ENCODE data around the gene MADCAM1.

Gene MADCAM1

DNA sequence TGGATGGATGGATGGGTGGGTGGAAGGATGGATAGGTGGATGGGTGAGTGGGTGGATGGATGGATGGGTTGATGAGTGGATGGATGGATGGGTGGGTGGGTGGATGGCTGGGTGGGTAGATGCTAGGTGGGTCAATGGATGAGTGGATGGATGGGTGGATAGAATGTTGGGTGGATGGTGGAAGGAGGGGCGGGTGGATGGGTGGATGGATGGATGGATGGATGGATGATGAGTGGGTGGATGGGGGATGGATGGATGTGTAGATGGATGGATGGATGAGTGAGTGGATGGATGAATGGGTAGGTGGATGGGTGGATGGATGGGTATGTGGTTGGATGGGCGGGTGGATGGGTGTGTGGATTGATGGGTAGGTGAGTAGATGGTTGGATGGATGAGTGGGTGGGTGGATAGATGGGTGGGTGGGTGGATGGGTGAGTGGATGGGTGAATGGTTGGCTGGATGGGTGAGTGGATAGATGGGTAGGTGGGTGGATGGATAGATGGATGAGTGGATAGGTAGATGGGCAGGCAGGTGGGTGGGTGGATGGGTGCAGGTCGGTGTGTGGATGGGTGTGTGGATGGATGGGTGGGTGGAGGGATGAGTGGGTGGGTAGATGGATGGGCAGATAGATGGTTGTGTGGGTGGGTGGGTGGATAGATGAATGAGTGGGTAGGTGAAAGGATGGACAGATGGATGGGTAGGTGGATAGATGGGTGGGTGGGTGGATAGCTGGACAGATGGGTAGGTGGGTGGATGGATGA lies 31.1 kb upstream of the MADCAM1 start:
- Histone ChIP-seq H3K27ac (ENCODE audit: low read depth in 2 of 2, low read length in 2 of 2) (no peak overlapping the region), H3K9me3 (ENCODE audit: control insufficient read depth in 2 of 2, low read length in 2 of 2) (no peaks in the 10 kb centered on the region), H3K4me3 (ENCODE audit: low read length in 2 of 2) (no peak overlapping the region), H3K27me3 (ENCODE audit: control insufficient read depth in 2 of 2, insufficient read depth in 2 of 2, low read length in 2 of 2) (peaks cover 0 to 5% of the 10 kb centered on the region in 2 donors), H3K36me3 (ENCODE audit: control insufficient read depth in 2 of 2, insufficient read depth in 2 of 2, low read length in 2 of 2) (no peaks in the 10 kb centered on the region), H3K9ac (ENCODE audit: low read depth in 1 of 2, low read length in 2 of 2) (no peak overlapping the region), H3K4me1 (ENCODE audit: control insufficient read depth in 2 of 2, insufficient read depth in 2 of 2, low read length in 2 of 2) (no peaks in the 10 kb centered on the region)

DNA sequence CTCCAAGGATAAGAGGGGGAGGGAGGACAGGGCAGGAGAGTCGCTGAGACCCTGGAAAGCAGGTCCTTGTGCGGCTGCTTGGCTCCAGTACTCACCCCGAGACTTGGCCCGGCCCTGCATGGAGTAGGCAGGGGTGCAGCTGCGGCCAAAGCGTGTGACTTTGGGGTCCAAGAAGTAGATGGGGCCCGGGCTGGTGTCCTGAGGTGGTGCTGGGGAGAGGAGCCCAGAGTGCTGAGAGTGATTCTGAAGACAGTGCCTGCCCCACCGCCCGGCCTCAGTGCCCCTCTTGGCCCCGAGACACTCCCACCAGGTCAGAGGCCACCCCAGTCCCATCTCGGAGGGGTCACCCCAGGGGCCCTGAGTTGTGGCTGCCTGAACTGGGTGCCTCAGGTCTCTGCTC lies 28.7 kb upstream of the MADCAM1 start:
- peaks cover 0 to under 1% of the 10 kb centered on the region in 2 donors for H3K27me3 ChIP-seq (ENCODE audit: control insufficient read depth in 2 of 2, insufficient read depth in 2 of 2, low read length in 2 of 2)
- H3K9ac ChIP-seq (ENCODE audit: low read depth in 1 of 2, low read length in 2 of 2), result no peak overlapping the region
- no peaks in the 10 kb centered on the region for H3K4me1 ChIP-seq (ENCODE audit: control insufficient read depth in 2 of 2, insufficient read depth in 2 of 2, low read length in 2 of 2)
- H3K4me3 ChIP-seq (ENCODE audit: low read length in 2 of 2), result no peak overlapping the region
- no peak overlapping the region for H3K27ac ChIP-seq (ENCODE audit: low read depth in 2 of 2, low read length in 2 of 2)
- H3K36me3 ChIP-seq (ENCODE audit: control insufficient read depth in 2 of 2, insufficient read depth in 2 of 2, low read length in 2 of 2), result no peaks in the 10 kb centered on the region
- no peaks in the 10 kb centered on the region for H3K9me3 ChIP-seq (ENCODE audit: control insufficient read depth in 2 of 2, low read length in 2 of 2)

DNA sequence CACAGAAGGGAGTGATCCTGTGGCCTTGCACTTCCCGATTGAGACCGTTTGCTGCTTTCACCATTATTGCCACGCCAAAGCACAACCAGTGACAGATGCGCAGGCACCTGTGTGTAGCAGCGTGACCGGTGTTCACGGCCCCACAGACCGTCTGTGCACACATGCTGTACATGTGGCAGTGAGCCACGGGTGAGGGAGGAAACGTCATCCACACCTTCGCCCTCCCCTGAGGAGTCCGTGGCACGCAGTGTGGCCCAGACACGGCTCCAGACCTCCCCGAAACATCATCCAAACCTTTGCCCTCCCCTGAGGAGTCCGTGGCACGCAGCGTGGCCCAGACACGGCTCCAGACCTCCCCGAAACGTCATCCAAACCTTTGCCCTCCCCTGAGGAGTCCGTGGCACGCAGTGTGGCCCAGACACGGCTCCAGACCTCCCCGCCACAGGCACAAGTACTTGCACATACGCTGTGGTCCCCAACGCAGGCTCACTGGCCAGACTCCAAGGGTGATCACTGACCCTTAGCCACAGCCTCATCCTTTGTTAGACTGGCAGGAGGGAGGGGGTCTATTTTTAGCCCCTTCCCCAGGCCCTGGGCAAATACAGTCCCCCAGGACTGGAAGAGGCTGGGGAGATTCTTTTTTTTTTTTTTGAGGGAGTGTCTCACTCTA lies 27.6 kb upstream of the MADCAM1 start:
- no peak overlapping the region for H3K9ac ChIP-seq (ENCODE audit: low read depth in 1 of 2, low read length in 2 of 2)
- no peak overlapping the region for H3K27ac ChIP-seq (ENCODE audit: low read depth in 2 of 2, low read length in 2 of 2)
- H3K9me3 ChIP-seq (ENCODE audit: control insufficient read depth in 2 of 2, low read length in 2 of 2), result no peaks in the 10 kb centered on the region
- no peak overlapping the region for H3K4me3 ChIP-seq (ENCODE audit: low read length in 2 of 2)
- no peaks in the 10 kb centered on the region for H3K4me1 ChIP-seq (ENCODE audit: control insufficient read depth in 2 of 2, insufficient read depth in 2 of 2, low read length in 2 of 2)
- H3K27me3 ChIP-seq (ENCODE audit: control insufficient read depth in 2 of 2, insufficient read depth in 2 of 2, low read length in 2 of 2), result no peaks in the 10 kb centered on the region
- H3K36me3 ChIP-seq (ENCODE audit: control insufficient read depth in 2 of 2, insufficient read depth in 2 of 2, low read length in 2 of 2), result no peaks in the 10 kb centered on the region

DNA sequence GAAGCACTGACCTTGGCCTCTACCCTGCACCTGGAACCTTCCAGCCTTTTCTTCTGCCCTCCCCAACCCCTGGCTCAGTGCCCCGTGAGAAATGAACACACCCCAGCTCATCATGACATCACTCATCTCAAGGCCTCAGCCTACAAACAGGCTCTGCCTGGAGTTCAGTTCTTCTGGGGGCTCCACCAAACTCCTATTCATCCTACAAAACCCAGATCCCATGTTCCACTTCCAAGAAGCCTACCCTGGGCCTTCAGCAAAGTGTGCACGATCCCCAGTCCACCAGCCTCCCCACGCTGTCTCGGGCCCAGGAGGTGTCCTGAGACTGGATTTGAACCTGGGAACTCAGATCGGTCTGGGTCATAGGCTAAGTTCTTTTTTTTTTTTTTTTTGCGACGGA lies 26.5 kb upstream of the MADCAM1 start:
- Histone ChIP-seq H3K27ac (ENCODE audit: low read depth in 2 of 2, low read length in 2 of 2) (no peak overlapping the region), H3K9me3 (ENCODE audit: control insufficient read depth in 2 of 2, low read length in 2 of 2) (no peaks in the 10 kb centered on the region), H3K4me3 (ENCODE audit: low read length in 2 of 2) (no peak overlapping the region), H3K4me1 (ENCODE audit: control insufficient read depth in 2 of 2, insufficient read depth in 2 of 2, low read length in 2 of 2) (no peaks in the 10 kb centered on the region), H3K27me3 (ENCODE audit: control insufficient read depth in 2 of 2, insufficient read depth in 2 of 2, low read length in 2 of 2) (no peaks in the 10 kb centered on the region), H3K9ac (ENCODE audit: low read depth in 1 of 2, low read length in 2 of 2) (no peak overlapping the region), H3K36me3 (ENCODE audit: control insufficient read depth in 2 of 2, insufficient read depth in 2 of 2, low read length in 2 of 2) (no peaks in the 10 kb centered on the region)

DNA sequence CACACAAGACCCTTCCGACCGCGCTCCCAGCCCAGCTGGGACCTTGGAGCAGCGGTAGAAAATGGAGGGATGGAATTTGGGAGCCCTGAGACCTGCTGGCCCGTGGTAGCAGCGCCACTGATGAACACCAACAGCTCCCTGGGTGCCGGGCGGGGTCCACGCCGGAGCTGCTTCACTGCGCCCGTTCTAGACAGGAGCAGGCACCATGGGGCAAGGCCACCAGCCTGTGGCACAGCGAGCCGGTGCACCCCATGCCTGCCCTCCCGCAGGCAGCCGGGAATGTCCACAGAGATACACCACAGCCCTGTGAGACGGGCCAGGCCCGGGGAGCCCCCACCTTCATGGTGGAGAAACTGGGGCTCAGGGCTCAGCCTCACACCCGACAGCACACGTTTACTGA lies 25.6 kb upstream of the MADCAM1 start:
- Histone ChIP-seq H3K27me3 (ENCODE audit: control insufficient read depth in 2 of 2, insufficient read depth in 2 of 2, low read length in 2 of 2) (peaks cover 0 to 3% of the 10 kb centered on the region in 2 donors), H3K9ac (ENCODE audit: low read depth in 1 of 2, low read length in 2 of 2) (no peak overlapping the region), H3K36me3 (ENCODE audit: control insufficient read depth in 2 of 2, insufficient read depth in 2 of 2, low read length in 2 of 2) (no peaks in the 10 kb centered on the region), H3K4me1 (ENCODE audit: control insufficient read depth in 2 of 2, insufficient read depth in 2 of 2, low read length in 2 of 2) (no peaks in the 10 kb centered on the region), H3K27ac (ENCODE audit: low read depth in 2 of 2, low read length in 2 of 2) (no peak overlapping the region), H3K9me3 (ENCODE audit: control insufficient read depth in 2 of 2, low read length in 2 of 2) (no peaks in the 10 kb centered on the region), H3K4me3 (ENCODE audit: low read length in 2 of 2) (no peak overlapping the region)

DNA sequence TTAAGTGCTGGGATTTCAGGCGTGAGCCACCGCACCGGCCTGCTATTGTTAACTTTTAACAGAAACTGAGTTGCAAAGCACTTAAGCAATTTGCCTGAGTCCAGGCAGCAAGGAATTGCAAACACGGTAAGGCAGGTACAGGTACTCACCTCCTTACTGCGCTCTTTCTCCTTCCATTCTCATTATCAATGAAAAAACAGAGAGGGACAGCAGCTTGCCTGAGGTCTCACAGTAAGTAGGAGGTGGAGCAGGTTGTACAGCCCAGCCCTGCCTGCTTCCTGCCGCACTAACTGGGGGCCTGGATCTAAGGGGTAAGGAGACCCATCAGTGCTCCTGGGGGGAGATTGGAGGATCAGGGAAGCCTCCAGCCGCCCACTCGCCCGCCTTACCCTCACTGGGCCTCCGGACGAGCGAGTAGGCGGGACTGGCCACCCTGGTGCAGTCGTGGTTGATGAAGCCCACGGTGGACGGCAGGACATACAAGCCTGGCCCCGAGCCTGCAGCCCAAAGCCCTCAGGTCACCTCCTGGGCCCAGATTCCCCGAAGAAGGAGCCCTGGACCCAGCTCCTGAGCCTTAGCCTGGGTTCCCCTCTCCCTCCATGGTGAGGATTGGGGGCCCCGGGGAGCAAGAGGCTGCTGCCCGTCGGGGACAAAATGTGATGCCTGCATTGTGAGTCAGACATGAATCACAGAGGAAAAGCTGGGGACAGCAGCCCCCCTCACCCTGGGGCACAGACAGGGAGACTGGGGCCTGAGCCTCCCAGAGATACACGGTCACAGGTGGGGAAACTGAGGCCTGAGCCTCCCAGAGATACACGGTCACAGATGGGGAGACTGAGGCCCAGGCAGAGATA lies 24.1 kb upstream of the MADCAM1 start:
- H3K9me3 ChIP-seq (ENCODE audit: control insufficient read depth in 2 of 2, low read length in 2 of 2), result no peaks in the 10 kb centered on the region
- no peak overlapping the region for H3K4me3 ChIP-seq (ENCODE audit: low read length in 2 of 2)
- no peak overlapping the region for H3K9ac ChIP-seq (ENCODE audit: low read depth in 1 of 2, low read length in 2 of 2)
- H3K36me3 ChIP-seq (ENCODE audit: control insufficient read depth in 2 of 2, insufficient read depth in 2 of 2, low read length in 2 of 2), result no peaks in the 10 kb centered on the region
- H3K4me1 ChIP-seq (ENCODE audit: control insufficient read depth in 2 of 2, insufficient read depth in 2 of 2, low read length in 2 of 2), result no peaks in the 10 kb centered on the region
- H3K27me3 ChIP-seq (ENCODE audit: control insufficient read depth in 2 of 2, insufficient read depth in 2 of 2, low read length in 2 of 2), result peaks cover 0 to 3% of the 10 kb centered on the region in 2 donors
- H3K27ac ChIP-seq (ENCODE audit: low read depth in 2 of 2, low read length in 2 of 2), result no peak overlapping the region

DNA sequence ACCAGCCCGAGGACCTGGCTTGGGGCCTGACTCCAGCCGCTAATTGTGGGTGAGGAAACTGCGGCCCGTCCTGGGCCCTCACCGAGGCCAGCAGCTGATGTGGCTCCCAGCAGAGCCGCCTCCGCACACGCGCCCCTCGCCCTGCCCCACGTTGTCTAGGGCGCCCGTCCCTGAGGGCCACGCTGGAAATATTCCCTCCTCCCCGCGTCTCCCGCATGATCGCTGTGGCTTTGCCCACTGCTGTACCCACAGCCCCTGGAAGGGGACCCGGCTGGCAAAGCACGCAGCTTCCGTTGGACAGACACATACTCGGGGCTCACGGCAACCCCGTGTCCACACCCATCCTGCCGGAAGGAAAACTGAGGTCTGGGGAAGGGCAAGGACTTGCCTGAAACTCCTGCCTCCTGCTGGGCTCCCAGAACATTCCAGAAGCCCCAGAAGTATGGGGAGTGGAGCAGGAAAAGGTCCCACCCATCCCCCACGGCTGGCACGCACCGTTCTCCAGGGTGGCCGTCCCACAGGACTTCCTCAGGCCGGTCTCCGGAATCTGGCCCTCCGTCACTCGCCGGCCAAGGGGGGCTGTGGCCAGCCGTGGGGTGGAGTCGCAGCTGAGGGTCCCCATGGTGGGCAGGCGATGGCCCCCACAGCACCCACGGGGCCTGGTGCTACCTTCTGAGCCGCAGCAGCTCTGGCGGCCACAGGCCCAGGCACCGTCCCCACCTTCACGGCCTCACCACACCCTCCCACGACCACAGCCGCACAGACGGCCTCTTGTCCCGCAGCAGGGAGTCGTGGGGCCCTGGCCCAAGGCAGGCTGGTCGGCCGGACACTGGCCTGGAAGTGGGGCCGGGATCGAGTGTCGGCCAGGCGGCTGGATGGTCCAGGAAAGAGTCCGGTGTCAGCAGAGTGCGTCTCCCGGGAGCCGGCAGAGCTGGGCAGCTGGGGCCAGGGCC lies 21.9 kb upstream of the MADCAM1 start:
- no peak overlapping the region for H3K27ac ChIP-seq (ENCODE audit: low read depth in 2 of 2, low read length in 2 of 2)
- no peaks in the 10 kb centered on the region for H3K4me1 ChIP-seq (ENCODE audit: control insufficient read depth in 2 of 2, insufficient read depth in 2 of 2, low read length in 2 of 2)
- H3K27me3 ChIP-seq (ENCODE audit: control insufficient read depth in 2 of 2, insufficient read depth in 2 of 2, low read length in 2 of 2), result peaks cover 0 to 5% of the 10 kb centered on the region in 2 donors
- no peaks in the 10 kb centered on the region for H3K36me3 ChIP-seq (ENCODE audit: control insufficient read depth in 2 of 2, insufficient read depth in 2 of 2, low read length in 2 of 2)
- no peaks in the 10 kb centered on the region for H3K9me3 ChIP-seq (ENCODE audit: control insufficient read depth in 2 of 2, low read length in 2 of 2)
- H3K9ac ChIP-seq (ENCODE audit: low read depth in 1 of 2, low read length in 2 of 2), result no peak overlapping the region
- H3K4me3 ChIP-seq (ENCODE audit: low read length in 2 of 2), result no peak overlapping the region

DNA sequence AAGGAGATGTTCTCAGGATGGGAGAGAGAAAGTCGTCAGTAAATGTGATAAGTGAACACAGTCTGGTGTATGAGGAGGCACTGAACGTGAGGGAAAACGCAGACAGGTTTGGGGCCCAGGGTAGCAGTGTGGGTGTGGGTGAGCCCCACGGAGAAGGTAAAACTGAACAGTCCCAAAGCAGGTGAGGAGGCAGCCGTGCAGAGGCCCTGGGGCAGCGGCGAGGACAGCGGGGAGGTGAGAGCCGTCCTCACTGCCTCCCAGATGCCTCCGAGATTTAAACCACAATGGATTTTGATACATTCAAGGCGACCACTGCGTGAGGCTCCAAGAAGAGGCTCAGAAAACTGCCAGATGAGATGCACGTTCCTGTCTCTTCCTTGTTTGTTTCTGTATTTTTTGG lies 20.9 kb upstream of the MADCAM1 start:
- Histone ChIP-seq H3K9me3 (ENCODE audit: control insufficient read depth in 2 of 2, low read length in 2 of 2) (no peaks in the 10 kb centered on the region), H3K36me3 (ENCODE audit: control insufficient read depth in 2 of 2, insufficient read depth in 2 of 2, low read length in 2 of 2) (no peaks in the 10 kb centered on the region), H3K27me3 (ENCODE audit: control insufficient read depth in 2 of 2, insufficient read depth in 2 of 2, low read length in 2 of 2) (peaks cover 0 to 5% of the 10 kb centered on the region in 2 donors), H3K4me3 (ENCODE audit: low read length in 2 of 2) (no peak overlapping the region), H3K27ac (ENCODE audit: low read depth in 2 of 2, low read length in 2 of 2) (no peak overlapping the region), H3K9ac (ENCODE audit: low read depth in 1 of 2, low read length in 2 of 2) (no peak overlapping the region), H3K4me1 (ENCODE audit: control insufficient read depth in 2 of 2, insufficient read depth in 2 of 2, low read length in 2 of 2) (no peaks in the 10 kb centered on the region)

DNA sequence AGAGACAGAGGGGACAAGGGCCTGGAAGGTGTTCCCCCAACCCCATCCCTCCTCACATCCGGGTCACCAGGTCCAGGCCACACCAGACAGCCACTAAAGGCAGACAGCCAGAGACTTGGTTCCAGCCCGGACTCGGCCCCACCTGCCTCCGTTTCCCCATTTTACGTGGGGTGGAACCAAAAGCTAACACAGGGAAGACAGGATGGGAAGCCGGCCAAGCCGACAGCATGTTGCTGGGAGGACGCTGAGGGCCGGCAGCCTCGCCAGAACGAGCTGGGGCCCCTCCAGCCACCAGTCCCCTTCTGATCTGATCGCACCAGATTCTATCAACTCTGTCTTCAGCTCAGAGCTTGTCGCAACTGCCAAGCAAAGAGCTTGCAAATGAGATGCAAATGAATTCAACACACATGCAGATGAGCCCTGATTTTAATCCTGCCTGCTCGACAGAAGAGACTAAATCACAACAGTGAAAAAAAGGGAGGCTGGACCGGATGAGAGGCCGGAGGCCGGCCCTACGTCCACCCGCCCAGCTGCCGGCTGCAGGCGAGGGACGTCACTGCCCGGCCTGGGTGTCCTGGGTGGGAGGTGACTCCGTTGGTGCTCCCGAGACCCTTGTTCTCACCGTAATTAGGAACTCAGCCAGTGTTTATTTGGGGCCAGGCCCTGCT lies 17.9 kb upstream of the MADCAM1 start:
- Histone ChIP-seq H3K9me3 (ENCODE audit: control insufficient read depth in 2 of 2, low read length in 2 of 2) (no peaks in the 10 kb centered on the region), H3K27ac (ENCODE audit: low read depth in 2 of 2, low read length in 2 of 2) (no peak overlapping the region), H3K9ac (ENCODE audit: low read depth in 1 of 2, low read length in 2 of 2) (no peak overlapping the region), H3K27me3 (ENCODE audit: control insufficient read depth in 2 of 2, insufficient read depth in 2 of 2, low read length in 2 of 2) (peaks cover 0 to 5% of the 10 kb centered on the region in 2 donors), H3K4me1 (ENCODE audit: control insufficient read depth in 2 of 2, insufficient read depth in 2 of 2, low read length in 2 of 2) (no peaks in the 10 kb centered on the region), H3K36me3 (ENCODE audit: control insufficient read depth in 2 of 2, insufficient read depth in 2 of 2, low read length in 2 of 2) (no peaks in the 10 kb centered on the region), H3K4me3 (ENCODE audit: low read length in 2 of 2) (no peak overlapping the region)

All from mucosa of rectum (tissue), 2 donors.